HG03097 (cell line): Measurements from ENCODE around the gene EXOSC9.

Source experiments
- ATAC-seq: cut with Tn5 transposase; IDR thresholded peaks from one replicate; pipeline ENCODE4 v1.9.1; 2021; ENCODE audit not compliant: unreplicated experiment, low FRiP score

EXOSC9 gene

GRCh38 chr4:121822796-121823504, 21.8 kb downstream of the EXOSC9 start:
- ATAC-seq = peak; percentile 35

- ATAC-seq = peak; percentile 93
Observed at GRCh38 chr4:121823505-121824170, 22.5 kb downstream of the EXOSC9 start, which contains the start of gene CCNA2. Gene CCNA2 (minus strand): TSS chr4:121823883. CDS start chr4:121823628, 255 bp downstream.

- no peak for ATAC-seq
Observed at GRCh38 chr4:121824171-121824527, 23.0 kb downstream of the EXOSC9 start.

- no peak for ATAC-seq
Observed at GRCh38 chr4:121824950-121825349, 23.8 kb downstream of the EXOSC9 start.

GRCh38 chr4:121827853-121828252, 26.7 kb downstream of the EXOSC9 start:
- ATAC-seq = no peak

GRCh38 chr4:121829511-121829910, 28.4 kb downstream of the EXOSC9 start:
- no peak for ATAC-seq

- no peak for ATAC-seq
Observed at GRCh38 chr4:121838136-121838535, 37.0 kb downstream of the EXOSC9 start.

- ATAC-seq = no peak
Observed at GRCh38 chr4:121842862-121843261, 41.7 kb downstream of the EXOSC9 start.

- no peak for ATAC-seq
Observed at GRCh38 chr4:121846662-121847061, 45.5 kb downstream of the EXOSC9 start.

- no peak for ATAC-seq
Observed at GRCh38 chr4:121851354-121851753, 50.2 kb downstream of the EXOSC9 start.

- no peak for ATAC-seq
Observed at GRCh38 chr4:121860121-121860520, 59.0 kb downstream of the EXOSC9 start.

- no peak for ATAC-seq
Observed at GRCh38 chr4:121861426-121861825, 60.3 kb downstream of the EXOSC9 start.

- no peak for ATAC-seq
Observed at GRCh38 chr4:121863799-121864198, 62.7 kb downstream of the EXOSC9 start.
